ENCODE results near the gene DNAJB14. TPM values are rescaled to one million over a fixed set of nuclear protein-coding genes. Genes with fewer than 3 reads are reported as not detected.
A peak's percentile ranks its signal among the peaks of the same experiment; 100 is the strongest.

Gene DNAJB14
- total RNA-seq, 2 experiments from 2014 or later, result 53.7 to 55.4 TPM

GRCh38 chr4:99885687-99886086 lies 60.7 kb downstream of the DNAJB14 start:
- no peak overlapping the region for H3K4me3 Mint-ChIP-seq

GRCh38 chr4:99885063-99885664 lies 61.3 kb downstream of the DNAJB14 start:
- POLR2A ChIA-PET, result interaction anchor here (0.6 to 1.4 kb wide), 7 partner anchors 9 to 322 kb away, joined by 3 to 6 read pairs (median 5); partner anchors contain the start of genes DAPP1 and LAMTOR3
- H3K36me3 Mint-ChIP-seq (ENCODE audit: low read depth), result peaks cover 28% of the 10 kb centered on the region

More at GRCh38 chr4:99885687-99886086, 60.7 kb downstream of the DNAJB14 start:
- DNase-seq, result no peak
- POLR2A ChIA-PET, result interaction anchor here (1.2 to 1.4 kb wide), 4 partner anchors 9 to 323 kb away, joined by 3 to 6 read pairs (median 4); partner anchors contain the start of gene LAMTOR3
- Mint-ChIP-seq H3K36me3 (ENCODE audit: low read depth) (peaks cover 23% of the 10 kb centered on the region), H3K27me3 (no peaks in the 10 kb centered on the region), H3K4me1 (peaks cover 6% of the 10 kb centered on the region), H3K9me3 (no peaks in the 10 kb centered on the region), H3K27ac (no peak overlapping the region)
- CTCF ChIA-PET, result interaction anchor here (1.0 to 3.9 kb wide), 8 partner anchors 22 to 77 kb away, joined by 3 to 43 read pairs (median 6); partner anchors contain the start of genes DAPP1 and DNAJB14

GRCh38 chr4:99879458-99879857 lies 67.0 kb downstream of the DNAJB14 start:
- H3K27ac Mint-ChIP-seq, result no peak overlapping the region
- POLR2A ChIA-PET, result interaction anchor here (1.0 kb wide), 1 partner anchor 63 kb away, joined by 3 read pairs; the partner anchor contains the start of gene DAPP1
- CTCF ChIA-PET, result interaction anchor here (1.4 kb wide), 1 partner anchor 71 kb away, joined by 3 read pairs; no protein-coding TSS in a partner anchor
- peaks cover 38% of the 10 kb centered on the region for H3K36me3 Mint-ChIP-seq (ENCODE audit: low read depth)
- no peak for DNase-seq
- H3K9me3 Mint-ChIP-seq, result no peaks in the 10 kb centered on the region
- H3K4me3 Mint-ChIP-seq, result no peak overlapping the region
- no peaks in the 10 kb centered on the region for H3K27me3 Mint-ChIP-seq
- no peaks in the 10 kb centered on the region for H3K4me1 Mint-ChIP-seq

More at GRCh38 chr4:99885063-99885664, 61.3 kb downstream of the DNAJB14 start:
- DNase-seq, result peak; percentile 28
- Mint-ChIP-seq H3K27ac (no peak overlapping the region), H3K27me3 (no peaks in the 10 kb centered on the region), H3K4me1 (peaks cover 4% of the 10 kb centered on the region), H3K9me3 (no peaks in the 10 kb centered on the region), H3K4me3 (no peak overlapping the region)
- CTCF ChIA-PET, result interaction anchor here (0.8 to 3.9 kb wide), 15 partner anchors 9 to 321 kb away, joined by 3 to 43 read pairs (median 4); partner anchors contain the start of genes DAPP1, DNAJB14, LAMTOR3 and TRMT10A

- Mint-ChIP-seq H3K4me3 (no peak overlapping the region), H3K4me1 (no peaks in the 10 kb centered on the region), H3K27ac (no peak overlapping the region), H3K27me3 (no peaks in the 10 kb centered on the region), H3K36me3 (ENCODE audit: low read depth) (peaks cover 36% of the 10 kb centered on the region), H3K9me3 (no peaks in the 10 kb centered on the region)
- no peak for DNase-seq
- ChIA-PET POLR2A (no interaction called here), CTCF (no interaction called here)
These were observed 67.8 kb downstream of the DNAJB14 start for GRCh38 chr4:99878604-99879003.

- ChIA-PET CTCF (no interaction called here), POLR2A (no interaction called here)
- H3K27me3 Mint-ChIP-seq, result no peaks in the 10 kb centered on the region
- H3K4me3 Mint-ChIP-seq, result no peak overlapping the region
- H3K9me3 Mint-ChIP-seq, result no peaks in the 10 kb centered on the region
- peaks cover 44% of the 10 kb centered on the region for H3K36me3 Mint-ChIP-seq (ENCODE audit: low read depth)
- no peak for DNase-seq
- no peak overlapping the region for H3K27ac Mint-ChIP-seq
- peaks cover 4% of the 10 kb centered on the region for H3K4me1 Mint-ChIP-seq
These were observed 69.5 kb downstream of the DNAJB14 start for GRCh38 chr4:99876946-99877345.

- Mint-ChIP-seq H3K27me3 (no peaks in the 10 kb centered on the region), H3K36me3 (ENCODE audit: low read depth) (peaks cover 44% of the 10 kb centered on the region), H3K27ac (no peak overlapping the region), H3K4me3 (no peak overlapping the region), H3K4me1 (peaks cover 9% of the 10 kb centered on the region), H3K9me3 (no peaks in the 10 kb centered on the region)
- ChIA-PET CTCF (interaction anchor here (1.7 kb wide), 1 partner anchor 64 kb away, joined by 4 read pairs; no protein-coding TSS in a partner anchor), POLR2A (interaction anchor here (0.6 to 0.9 kb wide), 2 partner anchors 10 to 18 kb away, joined by 3 to 5 read pairs; no protein-coding TSS in a partner anchor)
- no peak for DNase-seq
These were observed 71.3 kb downstream of the DNAJB14 start for GRCh38 chr4:99875071-99875470.

GRCh38 chr4:99872570-99872969 lies 73.8 kb downstream of the DNAJB14 start:
- CTCF ChIA-PET, result interaction anchor here (0.8 kb wide), 1 partner anchor 11 kb away, joined by 3 read pairs; no protein-coding TSS in a partner anchor
- Mint-ChIP-seq H3K9me3 (no peaks in the 10 kb centered on the region), H3K4me3 (no peak overlapping the region), H3K27me3 (no peaks in the 10 kb centered on the region), H3K36me3 (ENCODE audit: low read depth) (peaks cover 47% of the 10 kb centered on the region), H3K4me1 (peaks cover 20% of the 10 kb centered on the region), H3K27ac (no peak overlapping the region)
- POLR2A ChIA-PET, result no interaction called here
- DNase-seq, result no peak

GRCh38 chr4:99868126-99868596 lies 78.3 kb downstream of the DNAJB14 start:
- H3K4me3 Mint-ChIP-seq, result no peak overlapping the region
- CTCF ChIA-PET, result no interaction called here

GRCh38 chr4:99863804-99864203 lies 82.6 kb downstream of the DNAJB14 start:
- no peak for DNase-seq
- Mint-ChIP-seq H3K36me3 (ENCODE audit: low read depth) (peaks cover 65% of the 10 kb centered on the region), H3K4me3 (no peak overlapping the region), H3K4me1 (peaks cover 44% of the 10 kb centered on the region), H3K9me3 (no peaks in the 10 kb centered on the region), H3K27ac (no peak overlapping the region), H3K27me3 (no peaks in the 10 kb centered on the region)
- ChIA-PET CTCF (interaction anchor here (0.7 to 1.2 kb wide), 3 partner anchors 21 to 60 kb away, joined by 3 to 4 read pairs (median 3); no protein-coding TSS in a partner anchor), POLR2A (interaction anchor here (1.1 kb wide), 1 partner anchor 83 kb away, joined by 5 read pairs; the partner anchor contains the start of gene DNAJB14)

More at GRCh38 chr4:99868126-99868596, 78.3 kb downstream of the DNAJB14 start:
- Mint-ChIP-seq H3K36me3 (ENCODE audit: low read depth) (peaks cover 61% of the 10 kb centered on the region), H3K27ac (no peak overlapping the region), H3K27me3 (no peaks in the 10 kb centered on the region), H3K9me3 (no peaks in the 10 kb centered on the region), H3K4me1 (peaks cover 28% of the 10 kb centered on the region)
- no peak for DNase-seq
- POLR2A ChIA-PET, result no interaction called here

- Mint-ChIP-seq H3K4me3 (no peak overlapping the region), H3K4me1 (peaks cover 51% of the 10 kb centered on the region), H3K27me3 (no peaks in the 10 kb centered on the region), H3K27ac (peak overlapping the region; percentile 68), H3K36me3 (ENCODE audit: low read depth) (peaks cover 67% of the 10 kb centered on the region), H3K9me3 (no peaks in the 10 kb centered on the region)
- ChIA-PET CTCF (interaction anchor here (0.9 to 1.3 kb wide), 3 partner anchors 11 to 50 kb away, joined by 3 to 4 read pairs (median 3); no protein-coding TSS in a partner anchor), POLR2A (interaction anchor here (0.7 to 2.6 kb wide), 8 partner anchors 9 to 89 kb away, joined by 3 to 10 read pairs (median 4); partner anchors contain the start of genes DAPP1 and H2AZ1)
- peak; percentile 39 for DNase-seq
These were observed 85.1 kb downstream of the DNAJB14 start for GRCh38 chr4:99861120-99861905.

GRCh38 chr4:99860521-99860920 lies 85.9 kb downstream of the DNAJB14 start:
- Mint-ChIP-seq H3K27me3 (no peaks in the 10 kb centered on the region), H3K9me3 (no peaks in the 10 kb centered on the region), H3K4me1 (peaks cover 54% of the 10 kb centered on the region), H3K27ac (no peak overlapping the region), H3K36me3 (ENCODE audit: low read depth) (peaks cover 66% of the 10 kb centered on the region), H3K4me3 (no peak overlapping the region)
- DNase-seq, result no peak
- ChIA-PET CTCF (interaction anchor here (1.3 kb wide), 1 partner anchor 26 kb away, joined by 3 read pairs; no protein-coding TSS in a partner anchor), POLR2A (interaction anchor here (1.1 to 2.6 kb wide), 4 partner anchors 8 to 90 kb away, joined by 4 to 10 read pairs (median 5); partner anchors contain the start of gene H2AZ1)

GRCh38 chr4:99859618-99860017 lies 86.8 kb downstream of the DNAJB14 start:
- no peaks in the 10 kb centered on the region for H3K27me3 Mint-ChIP-seq
- no peak for DNase-seq

More at GRCh38 chr4:99859618-99860017, 86.8 kb downstream of the DNAJB14 start:
- ChIA-PET POLR2A (interaction anchor here (0.7 to 1.6 kb wide), 3 partner anchors 14 to 89 kb away, joined by 3 to 4 read pairs (median 3); partner anchors contain the start of gene DAPP1), CTCF (no interaction called here)
- no peaks in the 10 kb centered on the region for H3K9me3 Mint-ChIP-seq
- peaks cover 66% of the 10 kb centered on the region for H3K36me3 Mint-ChIP-seq (ENCODE audit: low read depth)
- no peak overlapping the region for H3K27ac Mint-ChIP-seq
- H3K4me3 Mint-ChIP-seq, result no peak overlapping the region
- peaks cover 63% of the 10 kb centered on the region for H3K4me1 Mint-ChIP-seq

All from activated CD4-positive, alpha-beta memory T cell treated with anti-CD3 and anti-CD28 coated beads, Interleukin-2, amount 10 ng/mL, durations not matched to agents 7 days and 5 days (primary cell).